ENCODE data around the gene RALGPS1.

RALGPS1 gene

DNA sequence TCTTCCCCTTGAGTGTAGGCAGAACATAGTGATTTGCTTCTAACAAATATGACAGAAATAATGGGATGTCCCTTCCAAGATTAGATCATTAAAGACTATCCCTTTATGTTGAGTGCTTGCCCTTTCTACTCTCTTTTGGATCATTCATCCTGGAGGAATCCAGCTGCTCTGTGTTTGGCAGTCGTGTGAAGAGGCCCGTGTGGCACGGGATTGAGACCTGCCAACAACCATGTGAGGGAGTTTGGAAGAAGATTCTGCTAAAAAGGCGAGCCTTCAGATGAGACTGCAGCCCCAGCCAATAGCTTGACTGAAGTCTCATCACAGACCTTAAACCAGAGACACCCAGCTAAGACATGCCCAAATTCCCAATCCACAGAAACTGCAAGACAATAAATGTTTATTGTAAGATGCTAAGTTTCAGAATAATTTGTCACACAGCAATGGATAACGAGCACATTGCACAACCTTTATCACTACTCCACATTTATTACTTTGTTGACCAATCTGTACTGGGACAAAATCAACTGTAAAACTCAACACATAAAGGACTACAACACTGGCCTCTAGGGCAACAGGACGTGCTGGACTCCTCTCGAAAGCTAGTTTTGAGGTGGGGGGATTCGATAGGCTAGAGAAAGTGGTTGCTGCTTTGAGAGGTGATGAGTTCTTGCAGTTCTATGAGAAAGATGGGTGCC is 165.0 kb downstream of the RALGPS1 start:
- no peak for DNase-seq (ENCODE audit: low read depth)

GRCh38 chr9:127081250-127082185 is 166.9 kb downstream of the RALGPS1 start:
- no peak for DNase-seq (ENCODE audit: low read depth)

- no peak for DNase-seq (ENCODE audit: low read depth)
These were observed 168.8 kb downstream of the RALGPS1 start for GRCh38 chr9:127083138-127083980.

GRCh38 chr9:127084076-127085039 is 169.8 kb downstream of the RALGPS1 start:
- DNase-seq (ENCODE audit: low read depth) = no peak

- DNase-seq (ENCODE audit: low read depth) = no peak
These were observed 170.6 kb downstream of the RALGPS1 start for GRCh38 chr9:127085186-127085585.

- no peak for DNase-seq (ENCODE audit: low read depth)
These were observed 172.2 kb downstream of the RALGPS1 start for GRCh38 chr9:127086771-127087170.

DNA sequence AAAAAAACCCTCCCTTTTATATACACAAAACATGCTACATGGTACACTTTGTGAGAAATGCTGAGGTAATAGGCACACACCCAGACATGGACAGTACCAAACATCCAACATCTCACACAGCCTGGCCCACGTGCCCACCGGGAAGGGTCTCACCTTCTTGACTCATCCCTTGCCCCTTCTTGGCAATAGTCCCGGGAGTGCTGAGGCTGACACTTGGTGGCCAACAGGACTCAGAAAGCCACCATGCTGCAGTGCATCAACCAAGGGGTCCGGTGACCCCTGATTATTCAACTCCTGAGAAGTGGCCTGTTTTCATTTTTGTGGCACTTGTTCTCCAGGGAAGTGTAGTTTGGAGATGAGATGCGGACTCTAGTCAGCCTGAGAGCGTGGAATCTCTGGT is 172.8 kb downstream of the RALGPS1 start:
- DNase-seq (ENCODE audit: low read depth) = no peak

- no peak for DNase-seq (ENCODE audit: low read depth)
These were observed 173.3 kb downstream of the RALGPS1 start for GRCh38 chr9:127087836-127088235.

GRCh38 chr9:127088724-127089615 is 174.4 kb downstream of the RALGPS1 start:
- no peak for DNase-seq (ENCODE audit: low read depth)

GRCh38 chr9:127089631-127090081 is 175.1 kb downstream of the RALGPS1 start:
- DNase-seq (ENCODE audit: low read depth) = no peak

GRCh38 chr9:127090341-127090985 is 175.9 kb downstream of the RALGPS1 start:
- no peak for DNase-seq (ENCODE audit: low read depth)

- DNase-seq (ENCODE audit: low read depth) = no peak
These were observed 176.9 kb downstream of the RALGPS1 start for GRCh38 chr9:127091526-127091925.

DNA sequence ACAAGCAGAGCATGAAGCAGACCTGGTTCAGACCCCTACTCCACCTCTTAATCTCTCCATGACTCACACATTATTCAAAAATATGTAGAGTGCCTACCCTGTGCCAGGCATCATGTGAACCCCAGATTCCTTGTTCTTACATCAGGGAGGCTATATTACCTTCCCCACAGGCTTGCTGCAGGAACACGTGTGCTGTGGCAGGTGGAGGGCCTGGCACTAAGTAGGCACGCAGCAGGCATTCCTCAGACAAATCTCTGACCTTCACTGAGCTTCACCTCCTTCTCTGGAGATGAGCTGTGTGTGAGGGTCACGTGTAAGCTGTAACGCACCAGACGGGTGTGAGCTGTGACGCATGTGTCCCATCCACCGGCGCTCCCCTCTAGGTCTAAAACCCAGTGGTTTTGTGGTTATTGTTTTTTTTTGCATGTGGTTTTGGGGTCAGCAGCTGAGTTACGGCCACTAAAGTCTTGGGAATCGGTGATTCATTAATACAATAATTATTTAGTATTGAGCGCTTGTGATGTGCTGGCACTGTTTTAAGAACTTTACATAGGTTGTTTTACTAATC is 177.5 kb downstream of the RALGPS1 start:
- no peak for DNase-seq (ENCODE audit: low read depth)

GRCh38 chr9:127093319-127094020 is 178.9 kb downstream of the RALGPS1 start:
- no peak for DNase-seq (ENCODE audit: low read depth)

GRCh38 chr9:127095411-127095810 is 180.8 kb downstream of the RALGPS1 start:
- DNase-seq (ENCODE audit: low read depth) = no peak

GRCh38 chr9:127096208-127096607 is 181.6 kb downstream of the RALGPS1 start:
- no peak for DNase-seq (ENCODE audit: low read depth)

DNA sequence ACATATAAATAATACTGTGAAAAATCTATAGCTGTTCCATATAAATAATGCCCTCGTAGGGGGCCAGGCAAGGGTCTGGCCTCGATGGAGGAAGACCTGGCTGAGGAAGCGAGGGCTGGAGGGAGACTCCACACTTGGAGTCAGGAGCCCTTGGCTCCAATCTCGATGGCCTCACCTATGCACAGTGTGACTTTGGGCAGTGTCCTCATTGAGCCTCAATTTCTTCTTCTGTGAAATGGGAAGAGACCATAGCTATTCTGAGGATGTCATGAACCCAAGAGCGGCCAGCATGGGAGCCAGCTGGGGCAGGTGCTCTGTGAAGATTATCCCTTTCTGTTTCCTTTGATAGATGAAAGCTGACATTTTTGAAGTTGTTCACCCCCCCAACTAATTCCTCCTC is 183.1 kb downstream of the RALGPS1 start:
- no peak for DNase-seq (ENCODE audit: low read depth)

DNA sequence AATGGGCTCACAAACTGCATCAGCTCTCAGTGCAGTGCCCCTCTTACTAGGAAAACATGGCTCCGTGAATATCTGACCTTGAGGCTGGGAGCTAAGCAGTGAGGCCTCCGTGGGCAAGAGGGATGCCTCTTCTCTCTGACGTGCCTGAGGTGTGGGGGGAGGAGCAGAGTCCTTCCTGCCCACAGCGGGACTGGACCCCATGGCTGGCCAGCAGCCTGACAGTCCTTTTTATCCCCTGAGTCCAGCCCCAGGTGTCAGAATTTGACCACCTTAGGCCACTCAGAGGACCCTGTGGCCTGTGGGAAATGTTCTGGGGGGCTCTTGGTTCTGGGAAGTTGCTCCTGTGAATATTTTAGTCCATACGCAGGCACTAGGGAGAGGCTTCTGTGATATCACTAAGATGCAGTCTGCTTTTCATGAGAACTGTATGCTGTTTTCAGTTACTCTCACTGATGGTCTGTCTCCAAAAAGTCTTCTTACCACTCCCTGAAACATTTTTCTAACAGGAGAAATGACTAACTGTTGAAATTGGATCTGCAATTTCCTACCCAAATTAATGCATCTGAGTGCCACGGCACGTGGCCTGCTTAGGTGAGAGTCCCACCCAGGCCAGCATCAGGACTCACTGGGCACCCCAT is 184.5 kb downstream of the RALGPS1 start:
- DNase-seq (ENCODE audit: low read depth) = no peak

Data from CMK (cell line).